OCI-LY3 (cell line): ENCODE measurements around the gene GDPD4.

Source experiments
- H2AFZ ChIP-seq: fragments of 200-600, 300-600 bp; shearing (Covaris generic); 2 replicates; pipeline ENCODE4 v1.6.0; 2014; ENCODE audit warnings: antibody characterized with exemption, low read depth, low read length
- H3K27ac ChIP-seq: fragments of 200-600, 300-600 bp; sonication (generic); 2 replicates; pipeline ENCODE4 v1.5.1; 2014; ENCODE audit warnings: mild to moderate bottlenecking, low read length, moderate library complexity, mixed read lengths
- H3K27me3 ChIP-seq: fragments of 200-600, 300-600 bp; sonication (generic); 2 replicates; pipeline ENCODE4 v1.6.1; 2014; ENCODE audit warnings: low read depth, low read length, mixed read lengths
- H3K36me3 ChIP-seq: fragments of 200-600, 300-600 bp; sonication (generic); replicated peaks from 2 replicates; pipeline ENCODE3; 2014; ENCODE audit warnings: low read depth, low read length, mixed read lengths
- H3K4me1 ChIP-seq: fragments of 300-600, 200-600 bp; sonication (generic); 2 replicates; pipeline ENCODE4 v1.6.1; 2014; ENCODE audit warnings: low read length, mixed read lengths
- H3K4me2 ChIP-seq: fragments of 200-600, 300-600 bp; sonication (generic); 2 replicates; pipeline ENCODE4 v1.6.1; 2014; ENCODE audit warnings: low read length, mixed read lengths
- H3K4me3 ChIP-seq: fragments of 300-600, 200-600 bp; sonication (generic); 2 replicates; pipeline ENCODE4 v1.5.1; 2014; ENCODE audit warnings: antibody characterized with exemption, mild to moderate bottlenecking, low read length, moderate library complexity
- H3K79me2 ChIP-seq: fragments of 300-600, 200-600 bp; shearing (Covaris generic); 2 replicates; pipeline ENCODE4 v1.6.1; 2014; ENCODE audit warnings: mild to moderate bottlenecking, low read length, mixed read lengths
- H3K9ac ChIP-seq: fragments of 300-600, 200-600 bp; shearing (Covaris generic); 2 replicates; pipeline ENCODE4 v1.6.0; 2014; ENCODE audit warnings: mild to moderate bottlenecking, low read length, moderate library complexity
- H3K9me3 ChIP-seq: fragments of 200-600, 300-600 bp; shearing (Covaris generic); 2 replicates; pipeline ENCODE4 v1.6.1; 2014; ENCODE audit warnings: low read length, mixed read lengths; ENCODE audit not compliant: insufficient read depth
- H4K20me1 ChIP-seq: fragments of 200-600, 300-600 bp; sonication (generic); 2 replicates; pipeline ENCODE4 v1.6.1; 2016; ENCODE audit warnings: low read length, mixed read lengths; ENCODE audit not compliant: insufficient read depth
- EZH2phosphoT487 ChIP-seq: fragments of 200-600 bp; shearing (Covaris generic); IDR thresholded peaks from 2 replicates; pipeline ENCODE4 v1.6.1; 2018; ENCODE audit warnings: antibody characterized with exemption, mixed run types, low read depth
- TF ChIP-seq, protein P1 (sequence below): fragments of 200-600, 300-600 bp; sonication (generic); IDR thresholded peaks from 2 replicates; pipeline ENCODE4 v1.5.1; 2014; ENCODE audit warnings: antibody characterized with exemption, low read length, low read depth

Gene GDPD4

DNA sequence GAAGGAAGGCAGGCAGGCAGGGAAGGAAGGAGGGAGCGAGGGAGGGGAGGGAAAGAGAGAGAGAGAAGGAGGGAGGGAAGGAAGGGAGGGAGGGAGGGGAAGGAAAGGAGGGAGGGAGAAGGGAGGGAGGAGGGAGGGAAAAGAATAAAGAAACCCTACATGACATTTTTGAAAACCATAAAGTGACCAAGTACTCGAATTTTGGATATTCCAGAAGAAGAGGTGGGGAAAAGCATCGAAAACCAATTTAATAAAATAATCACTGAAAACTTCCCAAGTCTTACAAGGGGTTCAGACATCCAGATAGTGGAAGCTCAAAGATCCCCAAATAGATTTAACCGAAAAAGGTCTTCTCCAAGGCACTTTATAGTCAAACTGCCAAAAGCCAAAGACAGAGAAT lies 11.7 kb downstream of the GDPD4 start:
- TF ChIP-seq, protein P1, sequence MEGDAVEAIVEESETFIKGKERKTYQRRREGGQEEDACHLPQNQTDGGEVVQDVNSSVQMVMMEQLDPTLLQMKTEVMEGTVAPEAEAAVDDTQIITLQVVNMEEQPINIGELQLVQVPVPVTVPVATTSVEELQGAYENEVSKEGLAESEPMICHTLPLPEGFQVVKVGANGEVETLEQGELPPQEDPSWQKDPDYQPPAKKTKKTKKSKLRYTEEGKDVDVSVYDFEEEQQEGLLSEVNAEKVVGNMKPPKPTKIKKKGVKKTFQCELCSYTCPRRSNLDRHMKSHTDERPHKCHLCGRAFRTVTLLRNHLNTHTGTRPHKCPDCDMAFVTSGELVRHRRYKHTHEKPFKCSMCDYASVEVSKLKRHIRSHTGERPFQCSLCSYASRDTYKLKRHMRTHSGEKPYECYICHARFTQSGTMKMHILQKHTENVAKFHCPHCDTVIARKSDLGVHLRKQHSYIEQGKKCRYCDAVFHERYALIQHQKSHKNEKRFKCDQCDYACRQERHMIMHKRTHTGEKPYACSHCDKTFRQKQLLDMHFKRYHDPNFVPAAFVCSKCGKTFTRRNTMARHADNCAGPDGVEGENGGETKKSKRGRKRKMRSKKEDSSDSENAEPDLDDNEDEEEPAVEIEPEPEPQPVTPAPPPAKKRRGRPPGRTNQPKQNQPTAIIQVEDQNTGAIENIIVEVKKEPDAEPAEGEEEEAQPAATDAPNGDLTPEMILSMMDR, result no peak
- TF ChIP-seq EZH2phosphoT487, result no peak
- no peak overlapping the region for H3K27ac ChIP-seq
- no peak overlapping the region for H3K4me3 ChIP-seq
- H4K20me1 ChIP-seq, result no peaks in the 10 kb centered on the region
- no peaks in the 10 kb centered on the region for H3K4me1 ChIP-seq
- no peak overlapping the region for H3K4me2 ChIP-seq
- no peaks in the 10 kb centered on the region for H3K79me2 ChIP-seq
- H3K9me3 ChIP-seq, result no peaks in the 10 kb centered on the region
- no peak overlapping the region for H3K9ac ChIP-seq
- no peak overlapping the region for H2AFZ ChIP-seq
- no peaks in the 10 kb centered on the region for H3K36me3 ChIP-seq
- no peaks in the 10 kb centered on the region for H3K27me3 ChIP-seq

GRCh38 chr11:77287615-77288273 lies 13.7 kb downstream of the GDPD4 start:
- Histone ChIP-seq H3K9me3 (no peaks in the 10 kb centered on the region), H3K27me3 (no peaks in the 10 kb centered on the region), H3K4me2 (no peak overlapping the region), H3K79me2 (no peaks in the 10 kb centered on the region), H3K4me3 (no peak overlapping the region), H2AFZ (no peak overlapping the region), H3K27ac (no peak overlapping the region), H4K20me1 (no peaks in the 10 kb centered on the region), H3K9ac (no peak overlapping the region), H3K4me1 (no peaks in the 10 kb centered on the region), H3K36me3 (no peaks in the 10 kb centered on the region)
- TF ChIP-seq, protein P1, result no peak
- TF ChIP-seq EZH2phosphoT487, result no peak

DNA sequence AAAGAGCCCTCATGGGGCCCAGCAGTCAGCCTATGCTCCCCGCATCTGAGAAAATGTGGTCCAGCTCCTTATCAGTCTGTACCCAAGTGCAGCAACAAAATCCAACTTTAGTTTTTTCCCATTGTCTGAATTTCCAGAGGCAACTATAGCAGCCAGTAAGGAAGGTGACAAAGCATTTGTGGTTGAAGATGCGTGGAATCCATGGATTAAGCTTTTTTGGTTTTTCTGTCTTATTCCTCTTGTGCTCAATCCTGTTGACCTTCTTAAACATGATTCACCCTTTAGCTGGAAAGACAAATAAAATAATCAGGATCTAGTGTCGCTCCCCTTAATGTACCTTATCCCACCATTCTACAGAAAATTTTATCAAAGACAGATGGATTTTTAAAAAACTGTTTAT lies 14.3 kb downstream of the GDPD4 start:
- TF ChIP-seq EZH2phosphoT487, result no peak
- TF ChIP-seq, protein P1, result no peak
- H3K9me3 ChIP-seq, result no peaks in the 10 kb centered on the region
- no peaks in the 10 kb centered on the region for H3K4me1 ChIP-seq
- H3K27ac ChIP-seq, result no peak overlapping the region
- no peaks in the 10 kb centered on the region for H3K27me3 ChIP-seq
- H2AFZ ChIP-seq, result no peak overlapping the region
- no peak overlapping the region for H3K4me3 ChIP-seq
- H3K9ac ChIP-seq, result no peak overlapping the region
- no peaks in the 10 kb centered on the region for H3K79me2 ChIP-seq
- H3K4me2 ChIP-seq, result no peak overlapping the region
- no peaks in the 10 kb centered on the region for H3K36me3 ChIP-seq
- H4K20me1 ChIP-seq, result no peaks in the 10 kb centered on the region

- Histone ChIP-seq H3K79me2 (no peaks in the 10 kb centered on the region), H4K20me1 (no peaks in the 10 kb centered on the region), H3K27ac (no peak overlapping the region), H3K36me3 (no peaks in the 10 kb centered on the region), H3K4me3 (no peak overlapping the region), H3K9me3 (no peaks in the 10 kb centered on the region), H3K4me2 (no peak overlapping the region), H2AFZ (no peak overlapping the region), H3K4me1 (peaks cover 6% of the 10 kb centered on the region; the same call in 1 of the 2 replicates), H3K9ac (no peak overlapping the region), H3K27me3 (no peaks in the 10 kb centered on the region)
- TF ChIP-seq, protein P1, result no peak
- TF ChIP-seq EZH2phosphoT487, result no peak
Observed at GRCh38 chr11:77284476-77285468, 16.7 kb downstream of the GDPD4 start.
